Progenitor cell of endocrine pancreas (in vitro differentiated cells): Measurements from ENCODE around the gene AHRR. TPM values are rescaled to one million over a fixed set of nuclear protein-coding genes. Genes with fewer than 3 reads are reported as not detected.

ENCODE experiments used
- DNase-seq: peaks from one replicate; pipeline ENCODE4 v3.0.0; 2021; ENCODE audit warnings: low spot score; ENCODE audit not compliant: unreplicated experiment
- H3K27ac Mint-ChIP-seq: 2 replicates; pipeline ENCODE4 v1.8.0; 2021; ENCODE audit warnings: mild to moderate bottlenecking, moderate library complexity, mixed read lengths
- H3K27me3 Mint-ChIP-seq: 2 replicates; pipeline ENCODE4 v1.8.0; 2021; ENCODE audit warnings: mixed read lengths
- H3K36me3 Mint-ChIP-seq: 2 replicates; pipeline ENCODE4 v1.8.0; 2022; ENCODE audit warnings: mixed read lengths; ENCODE audit not compliant: insufficient read depth
- H3K4me1 Mint-ChIP-seq: 2 replicates; pipeline ENCODE4 v1.8.0; 2021; ENCODE audit warnings: low read depth, mixed read lengths
- H3K4me3 Mint-ChIP-seq: 2 replicates; pipeline ENCODE4 v1.8.0; 2021; ENCODE audit warnings: low read depth, mild to moderate bottlenecking, moderate library complexity, mixed read lengths
- H3K9me3 Mint-ChIP-seq: 2 replicates; pipeline ENCODE4 v1.8.0; 2021; ENCODE audit warnings: low read depth, mixed read lengths
- total RNA-seq: library from RNA; stranded (reverse); gene quantifications from 2 replicates; pipeline ENCODE4 v1.2.1, GENCODE V29; 2021
- TF ChIP-seq, protein P1 (sequence below): fragments of 200-600 bp; sonication (generic); IDR thresholded peaks from one replicate; pipeline ENCODE4 v1.5.0; 2021; ENCODE audit warnings: antibody characterized with exemption, mild to moderate bottlenecking; ENCODE audit not compliant: unreplicated experiment

Gene AHRR
- total RNA-seq, 1 donor from 2014 or later: 1.3 TPM

DNA sequence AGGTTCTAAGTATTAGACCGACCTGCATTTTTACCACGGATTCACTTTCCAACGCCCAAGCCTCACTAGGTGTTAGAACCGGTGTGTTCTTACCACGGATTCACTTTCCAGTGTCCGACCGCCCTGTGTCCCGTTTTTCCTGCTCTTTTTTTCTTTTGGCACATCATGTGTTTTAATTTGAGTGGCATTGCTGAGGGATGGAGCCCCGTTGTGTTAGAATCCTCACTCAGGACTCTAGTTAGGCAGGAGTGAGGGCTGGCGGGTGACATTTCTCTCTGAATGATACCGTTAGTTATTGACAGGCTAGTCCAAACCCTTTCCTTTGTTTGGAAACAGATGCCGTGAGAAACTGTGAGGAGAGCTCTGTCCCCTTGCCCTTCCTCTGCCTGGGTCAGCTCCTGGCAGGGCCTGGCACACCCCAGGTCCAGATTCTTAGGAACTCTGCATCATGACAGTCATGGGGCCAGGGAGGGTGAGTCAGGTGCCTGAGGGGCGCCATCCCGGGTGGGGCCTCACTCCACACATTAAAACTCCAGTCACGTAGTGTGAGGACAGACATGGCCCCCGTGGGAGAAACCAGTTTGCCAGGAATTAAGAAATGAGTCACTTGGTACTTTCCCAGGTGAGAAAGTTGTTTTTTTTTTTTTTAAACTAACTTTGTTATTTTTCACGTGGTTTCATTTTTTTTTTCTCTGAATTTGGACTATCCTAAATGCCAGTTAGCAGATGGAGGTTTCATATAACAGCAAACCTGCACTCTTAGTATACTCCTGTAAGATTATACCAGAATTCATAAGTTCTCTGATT, 137.2 kb downstream of the AHRR start:
- no peak for DNase-seq
- Mint-ChIP-seq H3K4me1 (no peaks in the 10 kb centered on the region), H3K27ac (no peak overlapping the region), H3K36me3 (peaks cover 31% of the 10 kb centered on the region), H3K9me3 (no peaks in the 10 kb centered on the region), H3K27me3 (no peaks in the 10 kb centered on the region), H3K4me3 (no peak overlapping the region)
- TF ChIP-seq, protein P1, sequence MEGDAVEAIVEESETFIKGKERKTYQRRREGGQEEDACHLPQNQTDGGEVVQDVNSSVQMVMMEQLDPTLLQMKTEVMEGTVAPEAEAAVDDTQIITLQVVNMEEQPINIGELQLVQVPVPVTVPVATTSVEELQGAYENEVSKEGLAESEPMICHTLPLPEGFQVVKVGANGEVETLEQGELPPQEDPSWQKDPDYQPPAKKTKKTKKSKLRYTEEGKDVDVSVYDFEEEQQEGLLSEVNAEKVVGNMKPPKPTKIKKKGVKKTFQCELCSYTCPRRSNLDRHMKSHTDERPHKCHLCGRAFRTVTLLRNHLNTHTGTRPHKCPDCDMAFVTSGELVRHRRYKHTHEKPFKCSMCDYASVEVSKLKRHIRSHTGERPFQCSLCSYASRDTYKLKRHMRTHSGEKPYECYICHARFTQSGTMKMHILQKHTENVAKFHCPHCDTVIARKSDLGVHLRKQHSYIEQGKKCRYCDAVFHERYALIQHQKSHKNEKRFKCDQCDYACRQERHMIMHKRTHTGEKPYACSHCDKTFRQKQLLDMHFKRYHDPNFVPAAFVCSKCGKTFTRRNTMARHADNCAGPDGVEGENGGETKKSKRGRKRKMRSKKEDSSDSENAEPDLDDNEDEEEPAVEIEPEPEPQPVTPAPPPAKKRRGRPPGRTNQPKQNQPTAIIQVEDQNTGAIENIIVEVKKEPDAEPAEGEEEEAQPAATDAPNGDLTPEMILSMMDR: no peak

DNA sequence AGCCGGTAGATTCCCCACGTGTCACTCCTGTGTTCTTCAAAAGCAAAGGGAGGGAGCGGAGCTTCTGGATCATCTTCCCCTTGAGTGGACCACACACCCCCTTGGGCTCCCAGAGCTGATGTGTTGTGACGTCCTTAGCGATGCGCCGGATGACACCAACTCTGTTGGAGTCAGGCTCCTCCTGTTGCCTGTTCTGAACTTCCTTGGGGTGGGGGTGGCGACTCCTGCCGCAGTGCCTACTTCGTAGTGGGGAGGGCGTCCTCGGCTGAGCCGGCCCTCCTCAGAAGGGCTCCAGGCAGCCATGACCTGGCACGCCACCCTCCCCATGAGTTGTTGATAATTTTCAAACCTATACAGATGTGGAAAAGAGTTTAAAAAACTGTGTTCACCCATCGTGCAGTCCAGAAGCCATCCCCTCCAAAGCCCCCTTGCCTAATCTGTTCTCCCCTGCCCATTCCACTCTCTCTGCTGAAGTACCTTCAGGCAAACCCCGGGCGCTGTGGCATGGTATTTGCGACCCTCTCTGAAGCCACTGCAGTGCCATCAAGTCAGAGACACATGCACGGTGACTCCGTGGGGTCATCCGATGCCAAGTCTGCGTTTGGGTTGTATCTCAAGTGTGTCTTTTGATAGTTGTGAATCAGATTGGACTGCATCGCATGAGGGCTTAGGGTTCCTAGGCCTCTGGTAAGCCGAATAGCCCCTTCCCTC, 138.2 kb downstream of the AHRR start:
- Mint-ChIP-seq H3K27ac (peak overlapping the region; percentile 70), H3K4me3 (no peak overlapping the region), H3K36me3 (peaks cover 28% of the 10 kb centered on the region), H3K4me1 (no peaks in the 10 kb centered on the region), H3K9me3 (no peaks in the 10 kb centered on the region), H3K27me3 (no peaks in the 10 kb centered on the region)
- no peak for DNase-seq
- TF ChIP-seq, protein P1: no peak

DNA sequence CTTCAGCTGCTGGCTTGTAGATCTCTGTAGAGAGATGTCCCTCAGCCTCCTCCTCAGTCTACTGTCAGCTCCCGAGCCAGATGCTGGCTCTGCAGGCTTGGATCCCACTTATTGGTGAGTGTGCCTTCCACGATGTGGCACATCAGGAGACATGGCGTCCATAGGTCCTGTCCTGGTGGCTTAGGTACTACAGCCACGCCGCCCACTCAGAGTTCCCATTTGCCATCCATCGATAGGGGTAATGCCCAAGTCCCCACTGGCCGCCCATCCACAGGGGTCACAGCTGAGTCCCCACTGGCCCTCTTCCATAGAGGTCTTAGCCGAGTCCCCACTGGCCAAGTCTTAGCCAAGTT, 138.7 kb downstream of the AHRR start:
- DNase-seq: no peak
- TF ChIP-seq, protein P1: no peak
- Mint-ChIP-seq H3K4me1 (no peaks in the 10 kb centered on the region), H3K36me3 (peaks cover 29% of the 10 kb centered on the region), H3K27me3 (no peaks in the 10 kb centered on the region), H3K4me3 (no peak overlapping the region), H3K27ac (no peak overlapping the region), H3K9me3 (no peaks in the 10 kb centered on the region)

DNA sequence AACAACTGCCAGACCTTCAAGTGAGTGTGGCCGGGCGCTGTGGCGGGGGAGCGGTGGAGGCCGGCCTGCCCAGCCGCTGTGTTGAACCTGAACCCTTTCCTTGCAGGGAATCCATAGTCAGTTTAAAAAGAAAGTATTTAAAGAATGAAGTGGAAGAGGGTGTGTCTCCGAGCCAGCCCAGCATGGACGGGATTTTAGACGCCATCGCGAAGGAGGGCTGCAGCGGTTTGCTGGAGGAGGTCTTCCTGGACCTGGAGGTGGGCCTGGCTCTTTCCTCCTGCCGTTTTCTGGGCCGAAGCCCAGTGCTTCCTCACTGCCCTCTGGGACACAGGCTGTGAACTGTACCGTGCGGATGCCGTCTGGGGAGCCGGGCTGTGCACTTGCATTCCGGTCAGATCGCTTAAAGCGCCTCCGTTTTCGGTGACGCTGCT, 140.6 kb downstream of the AHRR start:
- peaks cover 24% of the 10 kb centered on the region for H3K36me3 Mint-ChIP-seq
- no peaks in the 10 kb centered on the region for H3K4me1 Mint-ChIP-seq

DNA sequence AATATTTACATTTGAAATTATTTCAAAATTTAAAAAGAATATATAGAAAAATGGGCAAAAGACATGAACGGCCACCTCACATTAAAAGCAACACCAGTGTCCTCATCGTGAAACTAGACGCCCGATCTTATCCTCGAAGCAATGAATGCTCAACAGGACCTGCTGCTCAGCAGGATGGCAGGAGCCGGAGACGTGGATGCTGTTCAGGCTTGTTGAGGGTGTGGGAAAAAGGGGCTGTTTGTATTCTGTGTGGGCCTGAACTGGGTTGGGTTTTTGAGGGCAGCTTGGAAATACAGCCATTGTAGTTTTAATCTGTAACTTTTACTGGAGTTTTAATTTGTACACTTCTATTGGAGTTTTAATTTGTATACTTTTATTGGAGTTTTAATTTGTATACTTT, 141.8 kb downstream of the AHRR start:
- Mint-ChIP-seq H3K9me3 (no peaks in the 10 kb centered on the region), H3K27me3 (no peaks in the 10 kb centered on the region), H3K36me3 (peaks cover 22% of the 10 kb centered on the region), H3K4me3 (no peak overlapping the region), H3K4me1 (no peaks in the 10 kb centered on the region), H3K27ac (no peak overlapping the region)
- no peak for DNase-seq
- TF ChIP-seq, protein P1: no peak

More for the DNA sequence above, 140.6 kb downstream of the AHRR start:
- H3K4me3 Mint-ChIP-seq: no peak overlapping the region
- H3K27me3 Mint-ChIP-seq: no peaks in the 10 kb centered on the region
- H3K27ac Mint-ChIP-seq: no peak overlapping the region
- TF ChIP-seq, protein P1: no peak
- no peak for DNase-seq
- H3K9me3 Mint-ChIP-seq: no peaks in the 10 kb centered on the region
